NB4 (cell line): ENCODE results near the gene ZNF138.
A peak's percentile ranks its signal among the peaks of the same experiment; 100 is the strongest.
"Not testable (repeated sequence)": the region's sequence is repeated elsewhere in the genome, so short reads cannot be mapped to it uniquely, and the experiment has no call there.

Source experiments
- DNase-seq: peaks from one replicate; pipeline ENCODE4 v3.0.0; 2010; ENCODE audit warnings: low read depth
- H3K4me3 ChIP-seq: one replicate; pipeline ENCODE4 v1.5.1; 2011; ENCODE audit warnings: mild to moderate bottlenecking, low read depth, low read length, moderate library complexity
- CTCF ChIP-seq: IDR thresholded peaks from one replicate; pipeline ENCODE4 v1.5.1; 2012; ENCODE audit warnings: low read depth, low read length
- MAX ChIP-seq: IDR thresholded peaks from 2 replicates; pipeline ENCODE4 v1.6.1; 2011; ENCODE audit warnings: low read depth, low read length
- MYC ChIP-seq: IDR thresholded peaks from 2 replicates; pipeline ENCODE4 v1.6.1; 2011; ENCODE audit warnings: low read depth, low read length
- POLR2A ChIP-seq: IDR thresholded peaks from 2 replicates; pipeline ENCODE4 v1.6.1; 2011; ENCODE audit warnings: mild to moderate bottlenecking; ENCODE audit not compliant: insufficient read length; ENCODE audit errors: extremely low read depth

The ZNF138 gene

GRCh38 chr7:64758151-64758550 is 36.1 kb upstream of the ZNF138 start:
- TF ChIP-seq POLR2A, result no peak
- TF ChIP-seq MAX, result no peak
- no peak for TF ChIP-seq MYC
- TF ChIP-seq CTCF, result no peak
- H3K4me3 ChIP-seq, result no peak overlapping the region
- no peak for DNase-seq

GRCh38 chr7:64768824-64769223 is 25.4 kb upstream of the ZNF138 start:
- DNase-seq, result no peak
- H3K4me3 ChIP-seq, result no peak overlapping the region
- TF ChIP-seq MYC, result no peak
- no peak for TF ChIP-seq POLR2A

GRCh38 chr7:64774204-64774842 is 19.9 kb upstream of the ZNF138 start:
- no peak overlapping the region for H3K4me3 ChIP-seq
- 0 out of 2 replicates have a peak, but pooled peaks have one; percentile 41 for TF ChIP-seq MAX
- TF ChIP-seq CTCF, result no peak
- no peak for TF ChIP-seq POLR2A
- TF ChIP-seq MYC, result peak; percentile 57
- peak; percentile 96 for DNase-seq

GRCh38 chr7:64775289-64775688 is 18.9 kb upstream of the ZNF138 start:
- peak; percentile 92 for DNase-seq
- TF ChIP-seq CTCF, result no peak
- TF ChIP-seq MYC, result no peak
- TF ChIP-seq MAX, result no peak
- no peak for TF ChIP-seq POLR2A
- no peak overlapping the region for H3K4me3 ChIP-seq

GRCh38 chr7:64784842-64785241 is 9.4 kb upstream of the ZNF138 start:
- not testable (repeated sequence) for DNase-seq, H3K4me3 ChIP-seq

- TF ChIP-seq MAX, result no peak
- no peak for TF ChIP-seq CTCF
- TF ChIP-seq MYC, result no peak
- TF ChIP-seq POLR2A, result no peak
- DNase-seq, result no peak
- no peak overlapping the region for H3K4me3 ChIP-seq
Measured at GRCh38 chr7:64787295-64787694, 6.9 kb upstream of the ZNF138 start.

GRCh38 chr7:64789241-64789640 is 5.0 kb upstream of the ZNF138 start:
- H3K4me3 ChIP-seq, DNase-seq: not testable (repeated sequence)
